GM20431 (cell line): ENCODE results near the gene LPP.
"Not testable (repeated sequence)": the region's sequence is repeated elsewhere in the genome, so short reads cannot be mapped to it uniquely, and the experiment has no call there.

ENCODE experiments used
- in situ Hi-C: fragments of 300-500 bp; cut with MseI, MboI; formaldehyde crosslinking; loops from one replicate; pipeline ENCODE4 v1.15.0; 2020; ENCODE audit warnings: low sequenced_read_pairs; ENCODE audit not compliant: unreplicated experiment

Gene LPP

GRCh38 chr3:188697127-188697526, 543.2 kb downstream of the LPP start:
- in situ Hi-C loops = no loop called here

GRCh38 chr3:188698436-188698835, 544.5 kb downstream of the LPP start:
- in situ Hi-C loops = no loop called here

- in situ Hi-C loops = no loop called here
These were observed 546.5 kb downstream of the LPP start for GRCh38 chr3:188700501-188700900.

GRCh38 chr3:188700918-188701317, 547.0 kb downstream of the LPP start:
- in situ Hi-C loops = no loop called here

GRCh38 chr3:188701485-188701969, 547.6 kb downstream of the LPP start:
- in situ Hi-C loops = no loop called here

GRCh38 chr3:188702028-188702427, 548.1 kb downstream of the LPP start:
- in situ Hi-C loops = not testable (repeated sequence)

GRCh38 chr3:188706176-188706575, 552.2 kb downstream of the LPP start:
- in situ Hi-C loops = no loop called here

- in situ Hi-C loops = no loop called here
These were observed 552.6 kb downstream of the LPP start for GRCh38 chr3:188706599-188706998.

GRCh38 chr3:188707381-188708288, 553.7 kb downstream of the LPP start:
- in situ Hi-C loops = no loop called here

GRCh38 chr3:188711881-188712247, 557.9 kb downstream of the LPP start:
- in situ Hi-C loops = no loop called here

GRCh38 chr3:188712248-188712924, 558.4 kb downstream of the LPP start:
- in situ Hi-C loops = no loop called here

GRCh38 chr3:188712991-188713390, 559.0 kb downstream of the LPP start:
- in situ Hi-C loops = no loop called here

- in situ Hi-C loops = no loop called here
These were observed 565.6 kb downstream of the LPP start for GRCh38 chr3:188719545-188719944.

GRCh38 chr3:188720215-188720614, 566.3 kb downstream of the LPP start:
- in situ Hi-C loops = no loop called here

- in situ Hi-C loops = no loop called here
These were observed 566.7 kb downstream of the LPP start for GRCh38 chr3:188720636-188721035.

- in situ Hi-C loops = no loop called here
These were observed 567.4 kb downstream of the LPP start for GRCh38 chr3:188721312-188721711.

GRCh38 chr3:188721990-188722389, 568.0 kb downstream of the LPP start:
- in situ Hi-C loops = no loop called here

- in situ Hi-C loops = no loop called here
These were observed 569.0 kb downstream of the LPP start for GRCh38 chr3:188722963-188723362.

GRCh38 chr3:188727052-188727451, 573.1 kb downstream of the LPP start:
- in situ Hi-C loops = no loop called here

GRCh38 chr3:188728371-188728896, 574.5 kb downstream of the LPP start:
- in situ Hi-C loops = no loop called here

GRCh38 chr3:188729422-188729821, 575.5 kb downstream of the LPP start:
- in situ Hi-C loops = no loop called here
